ENCODE data around the gene SARM1.

DNA sequence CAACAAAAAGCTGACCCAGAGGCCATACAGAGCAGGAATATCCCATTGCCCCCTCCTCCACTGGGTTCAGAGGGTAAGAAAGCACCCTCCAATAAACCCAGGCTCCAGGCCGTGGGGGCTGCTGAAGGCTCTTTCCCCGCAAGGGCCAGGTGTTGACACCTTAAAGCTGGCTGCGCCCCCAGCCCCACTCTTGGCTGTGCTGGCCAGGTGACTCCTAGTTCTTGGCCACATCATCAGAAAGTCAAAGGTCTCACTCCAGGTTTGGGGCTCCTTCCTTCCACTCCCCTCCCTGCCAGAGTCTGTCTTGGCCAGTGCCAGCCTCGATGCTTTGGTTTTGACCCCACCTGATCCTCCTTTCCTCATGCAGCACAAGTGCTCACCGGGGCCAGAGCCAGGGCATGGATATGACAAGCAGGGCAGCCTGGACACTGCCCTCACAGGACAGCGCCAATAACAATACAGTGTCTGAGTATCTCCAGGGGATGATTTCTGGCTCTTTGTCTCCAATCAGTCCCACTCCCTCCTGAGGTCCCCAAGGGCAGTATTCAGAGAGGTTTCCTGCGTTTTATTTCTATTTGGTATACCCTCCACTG lies 26.3 kb downstream of the SARM1 start:
- TF ChIP-seq, protein P1, sequence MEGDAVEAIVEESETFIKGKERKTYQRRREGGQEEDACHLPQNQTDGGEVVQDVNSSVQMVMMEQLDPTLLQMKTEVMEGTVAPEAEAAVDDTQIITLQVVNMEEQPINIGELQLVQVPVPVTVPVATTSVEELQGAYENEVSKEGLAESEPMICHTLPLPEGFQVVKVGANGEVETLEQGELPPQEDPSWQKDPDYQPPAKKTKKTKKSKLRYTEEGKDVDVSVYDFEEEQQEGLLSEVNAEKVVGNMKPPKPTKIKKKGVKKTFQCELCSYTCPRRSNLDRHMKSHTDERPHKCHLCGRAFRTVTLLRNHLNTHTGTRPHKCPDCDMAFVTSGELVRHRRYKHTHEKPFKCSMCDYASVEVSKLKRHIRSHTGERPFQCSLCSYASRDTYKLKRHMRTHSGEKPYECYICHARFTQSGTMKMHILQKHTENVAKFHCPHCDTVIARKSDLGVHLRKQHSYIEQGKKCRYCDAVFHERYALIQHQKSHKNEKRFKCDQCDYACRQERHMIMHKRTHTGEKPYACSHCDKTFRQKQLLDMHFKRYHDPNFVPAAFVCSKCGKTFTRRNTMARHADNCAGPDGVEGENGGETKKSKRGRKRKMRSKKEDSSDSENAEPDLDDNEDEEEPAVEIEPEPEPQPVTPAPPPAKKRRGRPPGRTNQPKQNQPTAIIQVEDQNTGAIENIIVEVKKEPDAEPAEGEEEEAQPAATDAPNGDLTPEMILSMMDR (IDR thresholded peaks at IDR 0.05; ENCODE audit: extremely low read depth in 1 of 2, insufficient read depth in 1 of 2, low read depth in 1 of 2, low read length in 2 of 2): no peak
- no peak for TF ChIP-seq POLR2A (IDR thresholded peaks at IDR 0.05; ENCODE audit: low read depth, low read length)
- TF ChIP-seq JUN (IDR thresholded peaks at IDR 0.05; ENCODE audit: borderline replicate concordance, insufficient read depth, insufficient read length, low read depth): no peak
- TF ChIP-seq MYC (IDR thresholded peaks at IDR 0.05; ENCODE audit: low read depth, low read length): no peak
- TF ChIP-seq POLR2AphosphoS5 (IDR thresholded peaks at IDR 0.05; ENCODE audit: insufficient read depth, low read depth, low read length): no peak
- TF ChIP-seq EZH2 (IDR thresholded peaks at IDR 0.05; ENCODE audit: borderline replicate concordance, low read depth, low read length, severe bottlenecking): no peak
- no peak for TF ChIP-seq GATA2 (IDR thresholded peaks at IDR 0.05; ENCODE audit: insufficient read depth, insufficient read length, low read depth, low read length)
- TF ChIP-seq, protein P2, sequence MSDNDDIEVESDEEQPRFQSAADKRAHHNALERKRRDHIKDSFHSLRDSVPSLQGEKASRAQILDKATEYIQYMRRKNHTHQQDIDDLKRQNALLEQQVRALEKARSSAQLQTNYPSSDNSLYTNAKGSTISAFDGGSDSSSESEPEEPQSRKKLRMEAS (IDR thresholded peaks at IDR 0.05; ENCODE audit: insufficient read depth, insufficient read length): no peak
